Measurements from ENCODE around the gene SLC22A5. TPM values are rescaled to one million over a fixed set of nuclear protein-coding genes. Genes with fewer than 3 reads are reported as not detected.

SLC22A5 gene
- polyA plus RNA-seq, 1 donor (not counting 4 experiments of a cell fraction or from before 2014, with no cell fraction given), result 14.8 TPM

DNA sequence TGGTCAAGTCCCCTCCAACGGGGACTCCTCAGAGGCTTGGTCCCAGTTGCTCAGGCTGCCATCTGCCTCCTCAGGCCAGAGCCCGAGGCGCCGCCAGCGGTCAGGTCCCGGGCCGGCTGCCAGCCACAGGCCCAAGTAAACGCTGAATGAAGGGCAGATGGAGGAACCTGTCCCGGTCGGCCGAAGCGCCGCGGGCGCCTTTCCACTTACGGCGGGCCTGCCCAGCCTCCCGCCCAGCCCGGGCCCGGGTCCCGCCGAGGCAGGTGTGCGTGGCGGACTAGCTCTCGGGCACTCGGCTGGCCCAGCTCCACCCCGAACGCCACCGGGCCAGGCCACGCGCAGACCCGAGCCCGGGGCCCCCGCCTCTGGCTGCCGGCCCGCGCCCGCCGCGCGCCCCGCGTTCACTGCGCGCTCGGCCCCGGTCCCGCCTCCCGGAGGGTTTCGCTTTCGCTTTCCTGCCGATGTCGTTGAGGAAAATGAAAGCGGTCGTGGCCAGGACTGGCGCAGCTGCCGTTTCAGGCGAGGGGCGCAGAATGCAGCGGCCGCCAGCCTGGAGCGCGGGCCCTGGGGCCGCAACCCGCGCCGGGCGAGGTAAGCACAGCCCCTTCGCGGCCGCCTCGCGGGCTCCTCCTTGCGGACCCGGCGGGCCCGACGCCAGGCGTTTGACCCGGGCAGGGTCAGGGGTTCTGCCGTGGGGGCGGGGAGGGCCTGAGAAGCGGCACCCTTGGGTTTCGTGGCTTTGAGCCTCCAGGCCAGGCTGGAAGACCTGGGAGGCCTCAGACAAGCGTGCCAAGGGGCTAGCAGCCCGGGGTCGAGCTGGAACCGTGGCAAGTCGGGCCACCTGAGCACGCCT, 41.2 kb downstream of the SLC22A5 start:
- no peaks in the 10 kb centered on the region for H3K9me3 ChIP-seq (ENCODE audit: control insufficient read depth, low read depth, low read length)
- H3K27ac ChIP-seq (ENCODE audit: control insufficient read depth, insufficient read depth, low read length), result peak overlapping the region; percentile 78
- H4K20me1 ChIP-seq (ENCODE audit: control insufficient read depth, extremely low read depth, insufficient read depth, low read length), result no peaks in the 10 kb centered on the region
- peak overlapping the region; percentile 83 for H3K9ac ChIP-seq (ENCODE audit: control insufficient read depth, extremely low read depth, insufficient read depth, low read length)
- dilution Hi-C loops (cut with MboI; ENCODE audit: extremely low pct_ligation_motif_present, low sequenced_read_pairs), result no loop called here
- H3K27me3 ChIP-seq (ENCODE audit: control insufficient read depth, extremely low read depth, insufficient read depth, low read length), result no peaks in the 10 kb centered on the region
- peak overlapping the region; percentile 78 for H2AFZ ChIP-seq (ENCODE audit: control insufficient read depth, low read length)
- no peaks in the 10 kb centered on the region for H3K36me3 ChIP-seq (ENCODE audit: control insufficient read depth in 2 of 2, extremely low read depth in 1 of 2, insufficient read depth in 2 of 2, low read length in 2 of 2)
- DNase-seq (ENCODE audit: low read depth, low spot score), result no peak
- H3K79me2 ChIP-seq (ENCODE audit: control insufficient read depth, insufficient read depth, low read length), result no peaks in the 10 kb centered on the region
- peaks cover 35% of the 10 kb centered on the region for H3K4me1 ChIP-seq (ENCODE audit: control insufficient read depth, extremely low read depth, insufficient read depth, low read length)
- no peak for FAIRE-seq
- TF ChIP-seq, protein P1, sequence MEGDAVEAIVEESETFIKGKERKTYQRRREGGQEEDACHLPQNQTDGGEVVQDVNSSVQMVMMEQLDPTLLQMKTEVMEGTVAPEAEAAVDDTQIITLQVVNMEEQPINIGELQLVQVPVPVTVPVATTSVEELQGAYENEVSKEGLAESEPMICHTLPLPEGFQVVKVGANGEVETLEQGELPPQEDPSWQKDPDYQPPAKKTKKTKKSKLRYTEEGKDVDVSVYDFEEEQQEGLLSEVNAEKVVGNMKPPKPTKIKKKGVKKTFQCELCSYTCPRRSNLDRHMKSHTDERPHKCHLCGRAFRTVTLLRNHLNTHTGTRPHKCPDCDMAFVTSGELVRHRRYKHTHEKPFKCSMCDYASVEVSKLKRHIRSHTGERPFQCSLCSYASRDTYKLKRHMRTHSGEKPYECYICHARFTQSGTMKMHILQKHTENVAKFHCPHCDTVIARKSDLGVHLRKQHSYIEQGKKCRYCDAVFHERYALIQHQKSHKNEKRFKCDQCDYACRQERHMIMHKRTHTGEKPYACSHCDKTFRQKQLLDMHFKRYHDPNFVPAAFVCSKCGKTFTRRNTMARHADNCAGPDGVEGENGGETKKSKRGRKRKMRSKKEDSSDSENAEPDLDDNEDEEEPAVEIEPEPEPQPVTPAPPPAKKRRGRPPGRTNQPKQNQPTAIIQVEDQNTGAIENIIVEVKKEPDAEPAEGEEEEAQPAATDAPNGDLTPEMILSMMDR (optimal IDR thresholded peaks at IDR 0.05 in 1 of 3, IDR thresholded peaks at IDR 0.05 in 1 of 3, conservative IDR thresholded peaks at IDR 0.05 in 1 of 3; ENCODE audit: extremely low read depth in 1 of 3, insufficient read depth in 2 of 3, low read length in 3 of 3), result peak; percentile 24 to 72 (median 50)
- TF ChIP-seq EZH2 (IDR thresholded peaks at IDR 0.05; ENCODE audit: low read length), result no peak
- peak overlapping the region; percentile 95 for H3K4me2 ChIP-seq (ENCODE audit: control insufficient read depth, extremely low read depth, insufficient read depth, low read depth, low read length)
- H3K4me3 ChIP-seq (ENCODE audit: control insufficient read depth in 2 of 3, extremely low read depth in 1 of 3, insufficient read depth in 2 of 3, low read depth in 1 of 3, low read length in 3 of 3), result peak overlapping the region; percentile 47 to 71 (median 70)
- no peaks in the 10 kb centered on the region for H3K9me1 ChIP-seq (ENCODE audit: control insufficient read depth, extremely low read depth, insufficient read depth, low read length)

DNA sequence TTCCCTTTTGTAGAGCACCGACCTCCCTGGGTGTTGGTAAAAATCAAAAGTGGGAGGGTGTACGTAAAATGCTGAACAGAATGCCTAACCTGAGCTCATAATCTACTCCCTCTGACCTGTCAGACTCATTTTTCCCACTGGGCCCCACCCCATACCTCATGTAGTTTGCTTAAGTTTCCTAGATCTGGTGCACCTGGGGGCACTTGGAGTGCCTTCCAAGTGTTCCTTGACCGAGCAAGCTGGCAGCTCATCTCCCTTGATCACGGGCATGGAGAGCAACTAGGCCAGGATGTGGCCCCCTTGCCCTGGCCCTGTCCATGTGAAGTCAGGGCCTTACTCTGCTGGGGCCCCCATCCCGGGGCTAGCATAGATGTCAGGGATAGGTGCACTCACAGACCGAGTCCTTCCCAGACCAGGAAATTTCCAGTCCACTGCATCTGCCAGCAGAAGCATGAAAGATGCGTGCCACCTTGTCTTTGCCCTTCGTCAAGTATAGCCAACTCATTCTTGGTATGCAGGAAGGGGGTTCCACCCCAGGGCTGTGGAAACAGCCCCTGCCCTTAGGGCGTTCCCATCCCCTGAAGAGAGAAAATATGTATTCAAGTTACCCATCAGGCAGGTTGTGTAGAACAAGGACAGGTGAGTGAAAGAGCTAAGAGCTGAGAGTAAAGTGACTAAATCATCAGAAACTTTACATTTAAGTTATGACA, 41.9 kb downstream of the SLC22A5 start:
- no peaks in the 10 kb centered on the region for H3K9me1 ChIP-seq (ENCODE audit: control insufficient read depth, extremely low read depth, insufficient read depth, low read length)
- FAIRE-seq (peak; percentile 55), DNase-seq (ENCODE audit: low read depth, low spot score) (no peak)
- no peaks in the 10 kb centered on the region for H3K9me3 ChIP-seq (ENCODE audit: control insufficient read depth, low read depth, low read length)
- H3K36me3 ChIP-seq (ENCODE audit: control insufficient read depth in 2 of 2, extremely low read depth in 1 of 2, insufficient read depth in 2 of 2, low read length in 2 of 2), result no peaks in the 10 kb centered on the region
- peak overlapping the region; percentile 95 for H3K4me2 ChIP-seq (ENCODE audit: control insufficient read depth, extremely low read depth, insufficient read depth, low read depth, low read length)
- TF ChIP-seq EZH2 (IDR thresholded peaks at IDR 0.05; ENCODE audit: low read length), result no peak
- TF ChIP-seq, protein P1 (optimal IDR thresholded peaks at IDR 0.05 in 1 of 3, IDR thresholded peaks at IDR 0.05 in 1 of 3, conservative IDR thresholded peaks at IDR 0.05 in 1 of 3; ENCODE audit: extremely low read depth in 1 of 3, insufficient read depth in 2 of 3, low read length in 3 of 3), result no peak
- H3K4me3 ChIP-seq (ENCODE audit: control insufficient read depth in 2 of 3, extremely low read depth in 1 of 3, insufficient read depth in 2 of 3, low read depth in 1 of 3, low read length in 3 of 3), result peak overlapping the region; percentile 47 to 71 (median 70)
- no peaks in the 10 kb centered on the region for H4K20me1 ChIP-seq (ENCODE audit: control insufficient read depth, extremely low read depth, insufficient read depth, low read length)
- no peaks in the 10 kb centered on the region for H3K79me2 ChIP-seq (ENCODE audit: control insufficient read depth, insufficient read depth, low read length)
- dilution Hi-C loops (cut with MboI; ENCODE audit: extremely low pct_ligation_motif_present, low sequenced_read_pairs), result no loop called here
- peak overlapping the region; percentile 78 for H2AFZ ChIP-seq (ENCODE audit: control insufficient read depth, low read length)
- peaks cover 39% of the 10 kb centered on the region for H3K4me1 ChIP-seq (ENCODE audit: control insufficient read depth, extremely low read depth, insufficient read depth, low read length)
- H3K9ac ChIP-seq (ENCODE audit: control insufficient read depth, extremely low read depth, insufficient read depth, low read length), result peak overlapping the region; percentile 83
- peak overlapping the region; percentile 78 for H3K27ac ChIP-seq (ENCODE audit: control insufficient read depth, insufficient read depth, low read length)
- H3K27me3 ChIP-seq (ENCODE audit: control insufficient read depth, extremely low read depth, insufficient read depth, low read length), result no peaks in the 10 kb centered on the region

All from keratinocyte (primary cell).